LNCaP clone FGC (cell line): ENCODE results near the gene AMIGO1.

Experiments
- DNase-seq: peaks from one replicate; pipeline ENCODE4 v3.0.0-alpha.2; 2011; ENCODE audit warnings: low read depth
- H3K4me3 ChIP-seq: 2 replicates; pipeline ENCODE4 v1.5.1; 2011; ENCODE audit warnings: mild to moderate bottlenecking, low read depth, low read length, control low read depth
- TF ChIP-seq, protein P1 (sequence below): IDR thresholded peaks from 2 replicates; pipeline ENCODE4 v1.5.1; 2012; ENCODE audit warnings: mild to moderate bottlenecking; ENCODE audit not compliant: control insufficient read depth, insufficient read depth; ENCODE audit errors: extremely low read depth

Gene AMIGO1

GRCh38 chr1:109531380-109531779, 21.9 kb upstream of the AMIGO1 start:
- no peak for DNase-seq
- TF ChIP-seq, protein P1, sequence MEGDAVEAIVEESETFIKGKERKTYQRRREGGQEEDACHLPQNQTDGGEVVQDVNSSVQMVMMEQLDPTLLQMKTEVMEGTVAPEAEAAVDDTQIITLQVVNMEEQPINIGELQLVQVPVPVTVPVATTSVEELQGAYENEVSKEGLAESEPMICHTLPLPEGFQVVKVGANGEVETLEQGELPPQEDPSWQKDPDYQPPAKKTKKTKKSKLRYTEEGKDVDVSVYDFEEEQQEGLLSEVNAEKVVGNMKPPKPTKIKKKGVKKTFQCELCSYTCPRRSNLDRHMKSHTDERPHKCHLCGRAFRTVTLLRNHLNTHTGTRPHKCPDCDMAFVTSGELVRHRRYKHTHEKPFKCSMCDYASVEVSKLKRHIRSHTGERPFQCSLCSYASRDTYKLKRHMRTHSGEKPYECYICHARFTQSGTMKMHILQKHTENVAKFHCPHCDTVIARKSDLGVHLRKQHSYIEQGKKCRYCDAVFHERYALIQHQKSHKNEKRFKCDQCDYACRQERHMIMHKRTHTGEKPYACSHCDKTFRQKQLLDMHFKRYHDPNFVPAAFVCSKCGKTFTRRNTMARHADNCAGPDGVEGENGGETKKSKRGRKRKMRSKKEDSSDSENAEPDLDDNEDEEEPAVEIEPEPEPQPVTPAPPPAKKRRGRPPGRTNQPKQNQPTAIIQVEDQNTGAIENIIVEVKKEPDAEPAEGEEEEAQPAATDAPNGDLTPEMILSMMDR, result no peak
- no peak overlapping the region for H3K4me3 ChIP-seq

DNA sequence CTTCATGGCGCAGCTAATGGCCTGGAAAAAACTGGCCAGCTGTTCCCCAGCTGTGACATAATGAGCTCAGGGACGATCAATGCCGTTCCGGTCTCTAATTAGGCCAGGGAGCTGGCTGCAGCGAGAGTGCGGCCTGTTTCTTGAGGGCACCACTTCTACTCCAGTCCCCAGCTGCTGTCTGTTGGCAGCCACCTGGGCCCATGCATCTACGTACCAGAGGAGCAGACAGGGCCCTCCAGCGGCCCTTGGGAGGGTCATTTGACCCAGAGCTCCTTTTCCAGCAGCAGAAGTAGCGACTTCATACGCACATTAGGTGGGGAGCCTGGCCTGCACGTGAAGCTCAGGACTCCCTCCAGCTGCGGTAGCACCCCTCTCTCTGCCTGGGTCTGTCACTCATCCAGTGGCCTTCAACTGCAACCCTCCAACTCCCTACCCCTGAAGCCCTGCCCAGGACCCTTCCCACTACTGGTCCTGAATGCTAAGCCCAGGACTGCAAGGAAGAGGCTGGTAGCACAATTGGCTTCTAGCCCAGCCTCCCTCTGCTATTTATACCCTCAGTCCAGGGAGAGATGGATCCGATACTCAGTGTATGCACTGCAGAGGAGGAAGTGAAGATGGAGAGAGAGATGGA, 21.0 kb upstream of the AMIGO1 start:
- TF ChIP-seq, protein P1, result no peak
- no peak overlapping the region for H3K4me3 ChIP-seq
- no peak for DNase-seq

GRCh38 chr1:109529881-109530456, 20.4 kb upstream of the AMIGO1 start:
- H3K4me3 ChIP-seq, result no peak overlapping the region
- DNase-seq, result no peak
- TF ChIP-seq, protein P1, result no peak

DNA sequence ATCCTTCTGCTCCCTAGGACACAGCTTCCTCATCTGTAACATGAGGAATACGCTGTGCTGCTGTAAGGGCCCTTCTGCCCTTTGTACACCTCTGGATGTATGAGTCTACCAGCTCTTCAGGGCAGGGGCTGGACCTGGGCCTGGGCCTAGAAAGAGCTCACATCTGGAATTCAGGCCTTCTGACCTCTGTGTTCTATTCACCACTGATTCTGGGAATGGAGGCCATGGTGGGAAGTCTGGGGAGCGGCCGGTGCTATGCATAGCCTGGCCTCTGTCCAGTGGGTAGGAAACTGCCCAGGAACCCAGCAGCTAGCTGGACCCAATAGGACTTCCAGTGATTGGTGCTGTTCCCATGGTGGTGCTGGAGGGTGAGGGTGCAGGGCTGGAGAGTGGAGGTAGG, 19.2 kb upstream of the AMIGO1 start:
- H3K4me3 ChIP-seq, result no peak overlapping the region
- TF ChIP-seq, protein P1, result no peak
- no peak for DNase-seq

DNA sequence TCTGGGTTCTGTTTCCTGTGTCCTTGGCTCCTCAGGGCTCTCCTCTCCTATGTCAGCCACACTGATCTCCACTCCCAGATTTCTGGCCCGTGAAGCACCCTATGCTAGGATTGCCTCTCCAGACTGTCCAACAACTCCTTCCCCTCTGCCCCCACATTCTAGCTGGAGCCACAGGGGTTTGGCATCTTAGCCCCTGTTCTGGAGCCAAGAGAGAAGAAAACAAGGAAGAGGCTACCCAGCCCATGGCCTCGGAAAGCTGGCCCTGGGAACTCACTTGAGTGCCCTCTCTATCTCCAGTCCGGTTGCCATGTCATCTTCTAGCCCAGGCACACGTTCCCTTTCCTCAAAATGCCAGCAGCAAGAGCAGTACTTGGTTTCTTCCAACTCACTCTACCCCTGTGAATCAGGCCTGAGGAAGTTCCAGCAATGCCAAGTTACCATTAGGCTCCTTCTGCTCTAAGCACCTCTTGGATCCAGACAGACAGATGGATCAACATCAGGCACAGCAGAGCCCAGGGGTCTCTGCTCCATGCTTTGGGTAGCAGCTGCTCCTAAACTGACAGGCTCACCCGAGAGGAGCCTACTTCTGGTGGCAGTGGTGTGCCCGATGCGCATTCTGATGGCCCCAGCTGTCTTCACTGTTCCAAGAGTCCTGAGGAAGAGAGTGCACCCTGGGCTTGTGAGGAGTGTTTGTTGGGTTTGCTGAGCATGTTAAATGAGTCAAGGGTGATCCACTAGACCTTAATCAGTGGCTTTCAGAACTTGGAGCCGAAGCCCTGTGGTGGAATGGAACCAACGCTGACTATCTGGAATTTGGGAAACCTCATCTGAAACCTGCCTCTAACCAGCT, 18.5 kb upstream of the AMIGO1 start:
- no peak for DNase-seq
- TF ChIP-seq, protein P1, result no peak
- H3K4me3 ChIP-seq, result no peak overlapping the region

DNA sequence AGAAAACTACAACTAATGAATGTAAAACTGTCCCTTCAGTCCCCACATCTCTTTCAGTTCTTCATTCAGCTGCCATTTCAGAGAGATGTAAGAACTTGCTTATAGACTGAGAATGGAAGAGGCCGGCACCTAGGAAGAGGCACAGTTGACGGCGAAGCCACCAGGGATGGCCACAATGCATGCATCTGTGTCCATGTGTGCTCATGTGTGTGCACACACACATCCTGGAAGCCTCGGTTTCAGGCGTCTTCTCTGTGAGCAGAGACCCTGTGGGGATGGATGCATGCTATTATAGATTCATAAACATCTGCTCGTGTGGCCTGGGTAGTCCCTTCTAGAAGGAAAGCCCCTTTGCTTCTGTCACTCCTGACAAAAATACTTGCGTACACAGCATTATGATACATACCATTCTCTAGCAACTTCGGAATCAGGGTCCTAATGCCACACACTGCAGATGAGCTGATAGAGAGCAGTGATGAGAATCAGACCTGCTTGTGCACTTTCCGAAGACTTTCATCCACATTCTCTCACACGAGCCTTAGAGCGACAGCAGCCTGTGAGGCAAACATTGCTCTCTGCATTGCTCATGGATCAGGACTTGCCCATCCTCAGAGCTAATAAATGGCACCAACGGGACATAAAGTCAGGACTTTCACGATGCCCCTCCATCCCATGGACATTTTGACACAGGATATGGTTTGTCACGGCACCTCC, 17.7 kb upstream of the AMIGO1 start:
- H3K4me3 ChIP-seq, result no peak overlapping the region
- TF ChIP-seq, protein P1, result no peak
- no peak for DNase-seq
